Fibroblast of lung (primary cell): ENCODE results near the gene RHEBL1.

ENCODE experiments used
- EZH2 ChIP-seq: IDR thresholded peaks from 2 replicates; pipeline ENCODE4 v1.5.1; 2012; ENCODE audit warnings: low read length, control low read depth, mild to moderate bottlenecking; ENCODE audit errors: missing control alignments
- TF ChIP-seq, protein P1 (sequence below), 2 donors: IDR thresholded peaks in 1 of 2; conservative IDR thresholded peaks in 1 of 2; 1 replicate in 1 of 2; 2 replicates in 1 of 2; pipeline ENCODE4 v1.5.1; 2011 to 2012; ENCODE audit warnings: low read length in 2 of 2, control low read depth in 1 of 2, inconsistent platforms in 1 of 2, low read depth in 1 of 2, mild to moderate bottlenecking in 1 of 2

DNA sequence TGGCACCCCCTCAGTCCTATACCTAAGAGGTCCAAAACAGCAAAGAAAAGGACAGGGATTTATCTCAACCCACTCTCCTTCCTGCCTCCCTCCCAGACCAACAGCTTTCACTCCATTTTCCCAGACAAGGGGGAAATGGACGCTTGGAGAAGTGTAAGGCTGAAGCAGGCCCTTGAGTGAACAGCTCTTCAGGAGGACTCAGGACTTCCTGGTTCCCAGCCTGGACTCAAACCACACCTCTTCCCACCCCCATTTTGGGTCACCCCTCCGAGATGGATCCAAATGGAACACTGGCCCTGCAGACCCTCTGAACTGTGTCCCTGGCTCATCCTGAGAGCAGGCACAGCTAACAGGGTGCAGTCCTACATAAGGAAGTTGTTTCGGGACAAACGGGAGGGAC lies 11.9 kb downstream of the RHEBL1 start:
- TF ChIP-seq, protein P1, sequence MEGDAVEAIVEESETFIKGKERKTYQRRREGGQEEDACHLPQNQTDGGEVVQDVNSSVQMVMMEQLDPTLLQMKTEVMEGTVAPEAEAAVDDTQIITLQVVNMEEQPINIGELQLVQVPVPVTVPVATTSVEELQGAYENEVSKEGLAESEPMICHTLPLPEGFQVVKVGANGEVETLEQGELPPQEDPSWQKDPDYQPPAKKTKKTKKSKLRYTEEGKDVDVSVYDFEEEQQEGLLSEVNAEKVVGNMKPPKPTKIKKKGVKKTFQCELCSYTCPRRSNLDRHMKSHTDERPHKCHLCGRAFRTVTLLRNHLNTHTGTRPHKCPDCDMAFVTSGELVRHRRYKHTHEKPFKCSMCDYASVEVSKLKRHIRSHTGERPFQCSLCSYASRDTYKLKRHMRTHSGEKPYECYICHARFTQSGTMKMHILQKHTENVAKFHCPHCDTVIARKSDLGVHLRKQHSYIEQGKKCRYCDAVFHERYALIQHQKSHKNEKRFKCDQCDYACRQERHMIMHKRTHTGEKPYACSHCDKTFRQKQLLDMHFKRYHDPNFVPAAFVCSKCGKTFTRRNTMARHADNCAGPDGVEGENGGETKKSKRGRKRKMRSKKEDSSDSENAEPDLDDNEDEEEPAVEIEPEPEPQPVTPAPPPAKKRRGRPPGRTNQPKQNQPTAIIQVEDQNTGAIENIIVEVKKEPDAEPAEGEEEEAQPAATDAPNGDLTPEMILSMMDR (conservative IDR thresholded peaks at IDR 0.05 in 1 of 2, IDR thresholded peaks at IDR 0.05 in 1 of 2; ENCODE audit: low read depth in 1 of 2, low read length in 2 of 2), result no peak
- no peak for TF ChIP-seq EZH2
